ENCODE measurements around the gene SRSF2. TPM values are rescaled to one million over a fixed set of nuclear protein-coding genes. Genes with fewer than 3 reads are reported as not detected.
"Not testable (repeated sequence)": the region's sequence is repeated elsewhere in the genome, so short reads cannot be mapped to it uniquely, and the experiment has no call there.

The SRSF2 gene
- total RNA-seq, 1 donor from 2014 or later, result 239 TPM

GRCh38 chr17:76732734-76733617 is 4.2 kb downstream of the SRSF2 start:
- Mint-ChIP-seq H3K4me1 (peaks cover 34% of the 10 kb centered on the region), H3K27ac (peak overlapping the region; percentile 44), H3K4me3 (no peak overlapping the region), H3K36me3 (peaks cover 37% of the 10 kb centered on the region), H3K27me3 (ENCODE audit: low read depth) (no peaks in the 10 kb centered on the region), H3K9me3 (no peaks in the 10 kb centered on the region)
- DNase-seq (ENCODE audit: low spot score in 2 of 2, unreplicated experiment in 2 of 2), result no peak
- no peak for TF ChIP-seq CTCF (IDR thresholded peaks at IDR 0.05; ENCODE audit: unreplicated experiment)

GRCh38 chr17:76731800-76732733 is 5.1 kb downstream of the SRSF2 start:
- DNase-seq (ENCODE audit: low spot score in 2 of 2, unreplicated experiment in 2 of 2); H3K9me3 Mint-ChIP-seq; H3K27me3 Mint-ChIP-seq (ENCODE audit: low read depth); H3K4me3 Mint-ChIP-seq: not testable (repeated sequence)
- Mint-ChIP-seq H3K4me1 (peaks cover 41% of the 10 kb centered on the region), H3K27ac (peak overlapping the region; percentile 30), H3K36me3 (peaks cover 37% of the 10 kb centered on the region)

- no peaks in the 10 kb centered on the region for H3K9me3 Mint-ChIP-seq
- TF ChIP-seq CTCF (IDR thresholded peaks at IDR 0.05; ENCODE audit: unreplicated experiment), result no peak
- peak overlapping the region; percentile 81 for H3K27ac Mint-ChIP-seq
- H3K27me3 Mint-ChIP-seq (ENCODE audit: low read depth), result no peaks in the 10 kb centered on the region
- no peak for DNase-seq (ENCODE audit: low spot score in 2 of 2, unreplicated experiment in 2 of 2)
- H3K36me3 Mint-ChIP-seq, result peaks cover 17% of the 10 kb centered on the region
- peak overlapping the region; percentile 98 for H3K4me3 Mint-ChIP-seq
- peaks cover 22% of the 10 kb centered on the region for H3K4me1 Mint-ChIP-seq
These were observed 9.2 kb downstream of the SRSF2 start for GRCh38 chr17:76727745-76728456.

GRCh38 chr17:76726776-76727718 is 10.1 kb downstream of the SRSF2 start, which contains the start of gene METTL23:
Gene METTL23, plus strand, starts transcription at chr17:76726839. Its CDS starts 2,872 bp downstream, at chr17:76729711.
- Mint-ChIP-seq H3K27ac (peak within 1 kb of the TSS; percentile 99), H3K4me3 (peak within 1 kb of the TSS; percentile 98), H3K4me1 (peaks cover 22% of the 10 kb centered on the region), H3K9me3 (no peaks in the 10 kb centered on the region), H3K27me3 (ENCODE audit: low read depth) (no peaks in the 10 kb centered on the region), H3K36me3 (peaks cover 15% of the 10 kb centered on the region)
- DNase-seq (ENCODE audit: low spot score in 2 of 2, unreplicated experiment in 2 of 2), result peak; percentile 67 to 78
- peak; percentile 67 for TF ChIP-seq CTCF (IDR thresholded peaks at IDR 0.05; ENCODE audit: unreplicated experiment)

- no peaks in the 10 kb centered on the region for H3K9me3 Mint-ChIP-seq
- H3K27ac Mint-ChIP-seq, result peak within 1 kb of the TSS; percentile 99
- peak; percentile 83 to 90 for DNase-seq (ENCODE audit: low spot score in 2 of 2, unreplicated experiment in 2 of 2)
- no peak for TF ChIP-seq CTCF (IDR thresholded peaks at IDR 0.05; ENCODE audit: unreplicated experiment)
- H3K4me3 Mint-ChIP-seq, result peak within 1 kb of the TSS; percentile 98
- no peaks in the 10 kb centered on the region for H3K27me3 Mint-ChIP-seq (ENCODE audit: low read depth)
- peaks cover 21% of the 10 kb centered on the region for H3K36me3 Mint-ChIP-seq
- peaks cover 22% of the 10 kb centered on the region for H3K4me1 Mint-ChIP-seq
These were observed 10.8 kb downstream of the SRSF2 start, which contains the start of gene JMJD6 for GRCh38 chr17:76726231-76726775. Gene JMJD6, minus strand, starts transcription at chr17:76726606. Its CDS starts 131 bp downstream, at chr17:76726475.
